K562 (cell line): ENCODE results near the gene PELI1. TPM values are rescaled to one million over a fixed set of nuclear protein-coding genes. Genes with fewer than 3 reads are reported as not detected.
A peak's percentile ranks its signal among the peaks of the same experiment; 100 is the strongest.

ENCODE experiments used
- ATAC-seq: fragments of 200-7000 bp; cut with Tn5 transposase; 3 replicates; pipeline ENCODE4 v1.9.1; 2020; ENCODE audit warnings: moderate library complexity
- BruUV-seq: library from RNA; stranded (reverse); fragments of 400-500 nt; replicated peaks from 2 replicates; lab custom pipeline; 2021; lab: Mats Ljungman, UMichigan
- CTCF ChIA-PET: fragments of 300-600 bp; formaldehyde crosslinking; extraction: SDS; loops from one replicate; lab custom pipeline; 2021; ENCODE audit warnings: low intra/inter-chr PET ratio; lab: Yijun Ruan, JAX
- POLR2A ChIA-PET: fragments of 300-600, 350-650 bp; sonication (Branson Sonifier 250); formaldehyde crosslinking; extraction: SDS; loops from one replicate; lab custom pipeline; 2021; ENCODE audit warnings: antibody characterized with exemption, inconsistent platforms; lab: Yijun Ruan, JAX
- DNase-seq, 4 experiments: peaks; one replicate each; pipeline versions ENCODE4 v3.0.0 to v3.0.0-alpha.2; 2011 to 2018; ENCODE audit warnings: low spot score in 3 of 4, mixed read lengths in 3 of 4; ENCODE audit errors: extremely low read depth in 1 of 4
- FAIRE-seq: peaks from 2 replicates; lab custom pipeline; 2011; peaks lifted over from hg19 to GRCh38; lab: Jason Lieb, UNC
- H2AFZ ChIP-seq: 2 replicates; pipeline ENCODE4 v1.6.0; 2011; ENCODE audit warnings: low read depth, low read length, control low read depth, inconsistent platforms
- H3K27ac ChIP-seq: fragments of 200-600 bp; 3 replicates; pipeline ENCODE4 v1.8.0; 2011; ENCODE audit warnings: low read depth, mild to moderate bottlenecking, control low read depth, inconsistent platforms, low read length, moderate library complexity, mixed read lengths; ENCODE audit errors: extremely low read depth
- H3K27me3 ChIP-seq, 2 experiments: fragments of 300-600 bp in 1 of 2; 2 replicates in 1 of 2; 3 replicates in 1 of 2; pipeline versions ENCODE4 v1.6.0 to v1.8.0; 2011; ENCODE audit warnings: inconsistent platforms in 2 of 2, low read length in 2 of 2, mild to moderate bottlenecking in 1 of 2, mixed read lengths in 1 of 2, moderate library complexity in 1 of 2; ENCODE audit not compliant: control insufficient read depth in 2 of 2, insufficient read depth in 2 of 2
- H3K36me3 ChIP-seq: fragments of 300-600 bp; 3 replicates; pipeline ENCODE4 v1.8.0; 2011; ENCODE audit warnings: mild to moderate bottlenecking, low read length, inconsistent platforms; ENCODE audit not compliant: control insufficient read depth, insufficient read depth
- H3K4me1 ChIP-seq, 2 experiments: fragments of 200-600 bp in 1 of 2; replicated peaks in 1 of 2; 2 replicates in 1 of 2; 3 replicates in 1 of 2; pipeline versions ENCODE4 v1.5.1 to v1.8.0; 2011; ENCODE audit warnings: inconsistent platforms in 2 of 2, low read length in 2 of 2, mild to moderate bottlenecking in 1 of 2, mixed read lengths in 1 of 2, moderate library complexity in 1 of 2; ENCODE audit not compliant: control insufficient read depth in 2 of 2, insufficient read depth in 2 of 2
- H3K4me2 ChIP-seq: 2 replicates; pipeline ENCODE4 v1.6.1; 2011; ENCODE audit warnings: low read length, control low read depth, inconsistent platforms, mixed read lengths; ENCODE audit not compliant: insufficient read depth
- H3K4me3 ChIP-seq: fragments of 200-600 bp; sonication (generic), shearing (Covaris generic); 2 replicates; pipeline ENCODE4 v1.5.1; 2016; ENCODE audit warnings: control low read depth, inconsistent platforms
- H3K79me2 ChIP-seq: fragments of 200-600 bp; 3 replicates; pipeline ENCODE4 v1.8.0; 2011; ENCODE audit warnings: low read length, inconsistent platforms; ENCODE audit not compliant: control insufficient read depth, insufficient read depth
- H3K9ac ChIP-seq, 2 experiments: 2 replicates each; pipeline versions ENCODE4 v1.6.0 to v1.6.1; 2011; ENCODE audit warnings: low read depth in 2 of 2, low read length in 2 of 2, control low read depth in 1 of 2, inconsistent platforms in 1 of 2, mild to moderate bottlenecking in 1 of 2, mixed read lengths in 1 of 2; ENCODE audit not compliant: insufficient read depth in 1 of 2
- H3K9me1 ChIP-seq: one replicate; pipeline ENCODE4 v1.6.0; 2011; ENCODE audit warnings: inconsistent platforms, mild to moderate bottlenecking, low read length, moderate library complexity; ENCODE audit not compliant: control insufficient read depth, insufficient read depth
- H3K9me3 ChIP-seq: replicated peaks from 2 replicates; pipeline ENCODE4 v1.5.1; 2011; ENCODE audit warnings: low read depth, low read length, inconsistent platforms; ENCODE audit not compliant: control insufficient read depth, insufficient read depth
- H4K20me1 ChIP-seq: replicated peaks from 2 replicates; pipeline ENCODE4 v1.6.1; 2011; ENCODE audit warnings: low read length, inconsistent platforms, mixed read lengths; ENCODE audit not compliant: control insufficient read depth, insufficient read depth
- CEBPB ChIP-seq: fragments of 450-650 bp; IDR thresholded peaks from 2 replicates; pipeline ENCODE4 v1.6.1; 2016; ENCODE audit warnings: missing genetic modification characterization, missing compliant biosample characterization
- HINFP ChIP-seq: fragments of 450-650 bp; conservative IDR thresholded peaks from 2 replicates; pipeline ENCODE4 v1.6.1; 2016; ENCODE audit warnings: missing genetic modification characterization, low read depth, mild to moderate bottlenecking, control low read depth, missing compliant biosample characterization
- WGBS: fragments of 100-300 bp; shearing (Covaris generic); methylation state at CpG from one replicate; pipeline ENCODE4 v1.1.6; 2016; ENCODE audit warnings: low coverage, mixed read lengths; ENCODE audit not compliant: insufficient coverage; ENCODE audit errors: missing lambda C conversion rate; 5-methylcytosine and 5-hydroxymethylcytosine counted together
- in situ Hi-C: fragments of 300-500 bp; cut with MboI; formaldehyde crosslinking; loops from 4 replicates; pipeline ENCODE4 v1.15.0; 2018; ENCODE audit warnings: inconsistent platforms, mixed read lengths
- intact Hi-C: fragments of 100-400 bp; cut with micrococcal nuclease; formaldehyde crosslinking; loops from 2 replicates; pipeline ENCODE4 v1.14.2; 2022
- polyA plus RNA-seq, 8 experiments: library from polyadenylated mRNA; depleted of rRNA in 4 of 8; stranded (reverse) in 5 of 8; unstranded in 3 of 8; fragments of >200 nt; fragmentation: Nextera tagmentation in 2 of 8; fragmentation: Illumina TruSeq in 1 of 8; extraction: Ambion mirVana in 2 of 8; extraction: Trizol in 1 of 8; gene quantifications; 2 replicates each; pipeline versions ENCODE4 v1.2.1 to v1.2.3, GENCODE V29; 2011 to 2014; ENCODE audit warnings: inconsistent platforms in 1 of 8, missing spikeins in 1 of 8
- total RNA-seq, 7 experiments: library from RNA; depleted of rRNA in 6 of 7; stranded (reverse); fragments of >200 nt in 6 of 7; fragmentation: Illumina TruSeq in 2 of 7; extraction: Trizol in 2 of 7; gene quantifications; 2 replicates each; pipeline versions ENCODE4 v1.2.1 to v1.2.3, GENCODE V29; 2011 to 2021; ENCODE audit warnings: low replicate concordance in 1 of 7

Gene PELI1
- total and polyA plus RNA-seq, 9 of the 15 experiments (the other 6 are each of a cell fraction or from before 2014, with no cell fraction given): 3.3 to 19.2 (median 12.5) TPM

- H4K20me1 ChIP-seq: no peaks in the 10 kb centered on the region
- TF ChIP-seq HINFP (tag) (no peak), CEBPB (tag) (peak; percentile 39)
- TF ChIP-seq, all 486 proteins: peak for 1
- Histone ChIP-seq H3K9ac (no peak overlapping the region), H3K27ac (no peak overlapping the region), H2AFZ (no peak overlapping the region), H3K4me1 (peaks cover 0 to 1% of the 10 kb centered on the region in 2 experiments; a peak in 2 of 5 replicates), H3K79me2 (no peaks in the 10 kb centered on the region), H3K4me2 (no peak overlapping the region), H3K27me3 (peaks cover 0 to 5% of the 10 kb centered on the region in 2 experiments; a peak in 1 of 5 replicates), H3K9me3 (no peaks in the 10 kb centered on the region), H3K36me3 (no peaks in the 10 kb centered on the region), H3K4me3 (no peak overlapping the region), H3K9me1 (no peaks in the 10 kb centered on the region)
- peak; percentile 40 for FAIRE-seq
- intact Hi-C loops: loop anchor here (10.0 kb wide), 1 partner anchor 128 kb away; no protein-coding TSS in a partner anchor
- no peak for ATAC-seq
- WGBS: 6% methylated on average over 2 of the region's 2 CpGs
- ChIA-PET CTCF (no interaction called here), POLR2A (interaction anchor here (0.6 kb wide), 1 partner anchor 42 kb away, joined by 3 read pairs; no protein-coding TSS in a partner anchor)
- DNase-seq: no peak
- no TSS peak for BruUV-seq
- in situ Hi-C loops: no loop called here
Measured at GRCh38 chr2:64186699-64187605, 42.7 kb upstream of the PELI1 start.
